ENCODE results near the gene UBE3C.
A peak's percentile ranks its signal among the peaks of the same experiment; 100 is the strongest.
"Not testable (repeated sequence)": the region's sequence is repeated elsewhere in the genome, so short reads cannot be mapped to it uniquely, and the experiment has no call there.

The UBE3C gene

DNA sequence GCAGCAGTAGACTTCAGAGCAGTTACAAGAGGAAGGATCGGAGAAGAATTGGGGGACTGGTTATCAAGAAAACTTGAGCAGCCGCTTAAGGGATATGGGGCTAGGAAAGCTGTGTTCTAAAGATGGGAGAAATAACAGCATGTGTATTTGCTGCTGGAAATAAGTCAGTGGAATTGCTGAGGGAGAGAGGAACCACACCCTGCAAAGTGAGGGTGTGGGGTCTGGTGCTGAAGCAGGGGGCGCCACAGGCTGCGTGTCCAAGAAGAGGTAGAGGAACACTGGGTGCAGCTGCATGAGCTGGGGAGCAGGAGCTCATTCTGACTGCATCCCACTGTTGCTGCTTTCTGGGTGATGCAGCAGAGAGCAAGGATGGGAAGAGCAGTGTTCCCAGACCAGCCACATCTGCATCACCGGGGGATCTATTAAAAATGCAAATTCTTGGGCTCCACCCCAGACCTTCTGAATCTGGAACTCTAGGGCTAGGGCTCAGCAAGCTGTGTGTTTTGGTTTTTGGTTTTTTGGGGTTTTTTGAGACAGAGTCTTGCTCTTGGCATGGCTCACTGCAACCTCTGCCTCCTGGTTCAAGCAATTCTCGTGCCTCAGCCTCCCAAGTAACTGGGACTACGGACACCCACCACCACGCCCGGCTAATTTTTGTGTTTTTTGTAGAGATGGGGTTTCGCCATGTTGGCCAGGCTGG lies 101.0 kb downstream of the UBE3C start:
- no peak for DNase-seq (ENCODE audit: low read depth)

DNA sequence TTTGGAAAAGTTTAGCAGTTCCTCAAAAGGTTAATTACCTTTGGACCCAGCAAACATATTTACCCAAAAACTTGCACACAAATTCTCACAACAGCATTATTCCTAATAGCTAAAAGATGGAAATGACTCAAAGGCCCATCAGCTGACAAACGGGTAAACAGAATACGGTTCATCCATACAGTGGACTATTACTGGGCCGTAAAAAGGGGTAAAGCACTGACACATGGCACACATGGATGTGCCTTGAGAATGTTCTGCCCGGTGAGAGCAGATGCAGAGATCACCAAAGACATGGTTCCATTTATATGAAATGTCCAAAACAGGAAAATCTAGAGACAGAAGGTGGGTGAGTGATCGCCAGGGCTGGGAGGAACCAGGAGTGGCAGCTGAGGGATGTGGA lies 102.9 kb downstream of the UBE3C start:
- DNase-seq (ENCODE audit: low read depth), result no peak

DNA sequence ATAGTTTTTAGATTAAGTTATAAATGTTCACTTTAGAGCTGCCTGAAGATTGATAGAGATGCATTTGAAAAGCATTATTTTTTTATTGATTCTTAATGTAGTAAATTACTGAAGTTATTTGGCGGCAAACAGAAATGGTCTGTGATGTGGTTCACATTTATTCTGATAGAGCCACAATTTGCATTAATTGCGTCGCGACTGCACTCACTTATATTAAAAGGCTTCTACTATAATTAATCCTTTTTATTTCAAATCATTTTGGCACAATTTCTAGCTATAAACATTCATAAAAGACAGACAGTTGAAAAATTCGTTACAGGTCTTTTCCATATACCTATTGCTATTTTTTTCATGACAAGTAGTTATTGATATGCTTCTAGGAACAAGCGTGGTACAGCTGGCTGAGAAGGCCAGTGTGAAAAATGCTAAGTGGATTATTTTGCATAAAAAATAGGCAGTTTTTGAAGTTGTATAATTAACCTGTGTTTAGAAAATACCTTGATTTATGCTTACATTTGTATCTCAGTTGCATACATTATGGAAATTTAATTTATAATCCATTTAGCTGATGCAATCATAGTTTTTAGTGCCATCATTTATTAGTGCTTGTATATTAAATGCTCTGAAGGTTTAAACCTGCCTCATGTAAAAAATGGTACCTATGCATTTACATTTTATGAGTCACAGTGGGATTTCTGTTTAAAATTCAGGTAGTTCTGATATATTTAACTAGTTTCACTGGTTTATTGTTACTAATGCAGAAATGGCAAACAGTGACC lies 106.0 kb downstream of the UBE3C start:
- no peak for DNase-seq (ENCODE audit: low read depth)

DNA sequence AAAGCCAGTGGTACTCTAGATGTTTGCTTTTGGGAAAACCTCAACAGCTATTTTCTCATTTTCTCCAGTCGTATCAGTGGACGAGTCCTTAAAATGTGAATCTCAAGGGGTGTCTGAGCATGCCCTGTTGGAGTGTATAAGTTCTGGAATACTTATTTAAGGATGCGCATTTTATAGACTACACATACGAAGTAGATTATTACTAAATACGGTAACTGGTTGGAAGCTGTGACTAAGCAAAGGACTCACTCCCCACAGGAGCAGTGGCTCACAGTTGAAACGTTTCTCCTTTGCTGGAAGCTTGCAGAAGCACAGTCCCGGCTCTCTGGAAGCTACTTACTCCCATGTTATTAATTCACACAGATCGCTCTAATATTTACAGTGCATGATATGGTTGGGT lies 107.3 kb downstream of the UBE3C start:
- DNase-seq (ENCODE audit: low read depth), result no peak

DNA sequence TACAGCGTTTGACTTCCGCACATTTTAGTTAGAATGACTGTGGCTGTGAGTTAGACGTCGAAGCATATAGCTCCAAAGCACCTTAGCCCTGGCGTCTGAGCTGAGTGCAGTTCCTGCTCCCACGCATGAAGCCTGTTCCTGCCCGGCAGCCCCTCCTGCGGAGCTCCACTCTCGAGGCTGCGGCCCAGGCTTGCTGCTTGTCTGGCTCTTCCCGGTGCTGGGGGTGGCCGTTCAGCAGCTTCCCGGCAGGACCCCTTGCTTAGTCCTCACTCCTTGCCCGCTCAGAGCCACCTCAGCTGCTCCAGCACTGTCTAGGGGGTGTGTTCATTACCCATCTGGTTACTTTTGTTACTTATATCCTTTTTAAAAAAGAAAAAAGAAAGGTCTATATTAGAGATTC lies 109.9 kb downstream of the UBE3C start:
- DNase-seq (ENCODE audit: low read depth), result no peak

DNA sequence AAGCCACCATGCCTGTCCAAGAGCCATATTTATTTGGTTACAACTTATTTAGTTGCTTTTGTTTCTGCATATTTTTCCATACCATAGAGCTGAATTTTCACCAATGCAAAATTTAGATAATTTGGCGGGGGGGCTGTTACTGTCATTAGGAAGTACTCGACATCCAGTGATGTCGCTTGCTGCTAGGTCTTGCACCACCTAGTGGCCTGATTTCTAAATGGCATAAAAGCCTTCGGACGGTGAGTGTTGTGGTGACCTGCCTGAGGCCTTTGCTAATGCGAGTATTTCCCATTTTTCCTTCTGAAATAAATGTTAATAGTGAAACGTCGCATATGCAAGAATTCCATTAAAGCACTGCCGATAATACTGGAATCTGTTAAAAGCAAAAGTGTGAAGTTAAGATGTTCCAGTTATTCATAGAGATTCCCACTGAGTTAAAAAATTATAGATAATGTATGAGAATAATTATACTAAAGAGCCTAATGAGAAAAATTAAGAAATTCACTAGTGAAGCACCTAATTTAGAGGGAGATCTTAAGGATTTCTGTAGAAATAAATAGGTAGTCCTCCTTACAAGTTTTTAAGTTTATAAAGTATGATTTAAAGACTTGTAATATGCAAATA lies 112.0 kb downstream of the UBE3C start:
- DNase-seq (ENCODE audit: low read depth), result peak; percentile 40

DNA sequence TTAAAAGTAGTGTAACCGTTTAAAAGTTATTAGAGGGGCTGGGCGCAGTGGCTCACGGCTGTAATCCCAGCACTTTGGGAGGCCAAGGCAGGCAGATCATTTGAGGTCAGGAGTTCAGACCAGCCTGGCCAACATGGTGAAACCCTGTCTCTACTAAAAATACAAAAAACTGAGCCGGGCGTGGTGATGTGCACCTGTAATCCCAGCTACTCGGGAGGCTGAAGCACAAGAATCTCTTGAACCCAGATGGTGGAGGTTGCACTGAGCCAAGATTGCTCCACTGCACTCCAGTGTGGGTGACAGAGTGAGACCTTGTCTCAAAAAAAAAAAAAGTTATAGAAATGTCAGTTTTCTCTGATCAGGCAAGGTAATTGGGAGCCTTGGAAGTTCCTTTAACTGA lies 113.1 kb downstream of the UBE3C start:
- DNase-seq (ENCODE audit: low read depth), result not testable (repeated sequence)

DNA sequence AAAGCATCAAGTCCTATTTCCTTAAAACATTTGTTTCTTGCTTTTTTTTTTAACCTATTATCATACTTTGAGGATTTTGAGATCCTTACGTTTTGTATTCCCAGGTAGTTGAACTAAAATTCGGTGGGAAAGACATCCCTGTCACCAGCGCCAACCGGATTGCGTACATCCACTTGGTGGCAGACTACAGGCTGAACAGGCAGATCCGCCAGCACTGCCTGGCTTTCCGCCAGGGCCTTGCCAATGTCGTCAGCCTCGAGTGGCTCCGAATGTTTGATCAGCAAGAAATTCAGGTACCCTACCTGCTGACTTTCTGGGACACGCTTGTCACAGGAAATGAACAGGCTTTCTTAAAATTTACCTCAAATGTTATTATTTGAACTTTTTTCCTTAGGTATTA lies 115.1 kb downstream of the UBE3C start:
- no peak for DNase-seq (ENCODE audit: low read depth)

DNA sequence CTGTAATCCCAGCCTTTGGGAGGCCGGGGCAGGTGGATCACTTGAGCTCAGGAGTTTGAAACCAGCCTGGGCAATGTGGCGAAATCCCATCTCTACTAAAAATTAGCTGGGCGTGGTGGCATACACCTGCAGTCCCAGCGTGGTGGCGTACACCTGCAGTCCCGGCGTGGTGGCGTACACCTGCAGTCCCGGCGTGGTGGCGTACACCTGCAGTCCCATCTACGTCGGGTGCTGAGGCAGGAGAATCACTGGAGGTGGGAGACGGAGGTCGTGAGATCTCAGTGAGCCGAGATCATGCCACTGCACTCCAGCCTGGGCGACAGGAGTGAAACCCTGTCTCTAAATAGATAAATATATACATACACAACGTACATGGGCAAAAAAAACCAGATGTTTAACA lies 116.1 kb downstream of the UBE3C start:
- DNase-seq (ENCODE audit: low read depth), result not testable (repeated sequence)

DNA sequence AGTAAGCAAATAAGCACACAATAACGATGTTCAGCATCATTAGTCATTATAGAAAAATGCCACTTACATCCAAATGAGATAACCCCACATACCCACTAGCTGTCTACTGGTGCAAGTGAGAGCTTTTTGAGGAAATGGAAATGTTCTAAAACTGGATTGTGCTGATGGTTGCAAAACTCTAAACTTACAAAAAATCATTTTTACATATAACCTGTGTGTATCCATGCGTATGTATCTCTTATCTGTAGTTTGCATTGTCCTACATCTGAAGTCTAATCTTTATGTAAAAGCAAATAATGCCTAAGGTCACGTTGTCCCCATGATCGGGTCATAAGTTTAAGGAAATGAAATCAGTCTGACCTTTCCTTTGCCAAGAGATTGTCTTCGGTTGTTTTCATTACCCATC lies 116.5 kb downstream of the UBE3C start:
- no peak for DNase-seq (ENCODE audit: low read depth)

DNA sequence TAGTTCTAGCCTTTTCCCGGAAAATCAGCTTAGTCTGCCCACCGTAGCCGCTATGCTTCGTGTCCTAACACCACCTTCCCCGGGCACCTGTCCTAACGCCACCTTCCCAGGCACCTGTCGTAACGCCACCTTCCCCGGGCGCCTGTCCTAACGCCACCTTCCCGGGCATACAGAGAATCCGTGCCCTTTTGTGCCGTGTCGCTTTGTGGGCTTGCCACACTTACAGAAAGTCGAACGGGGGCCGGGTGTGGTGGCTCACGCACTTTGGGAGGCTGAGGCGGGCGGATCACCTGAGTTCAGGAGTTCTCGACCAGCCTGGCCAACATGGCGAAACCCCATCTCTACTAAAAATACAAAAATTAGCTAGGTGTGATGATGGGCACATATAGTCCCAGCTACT lies 124.4 kb downstream of the UBE3C start:
- DNase-seq (ENCODE audit: low read depth), result no peak

DNA sequence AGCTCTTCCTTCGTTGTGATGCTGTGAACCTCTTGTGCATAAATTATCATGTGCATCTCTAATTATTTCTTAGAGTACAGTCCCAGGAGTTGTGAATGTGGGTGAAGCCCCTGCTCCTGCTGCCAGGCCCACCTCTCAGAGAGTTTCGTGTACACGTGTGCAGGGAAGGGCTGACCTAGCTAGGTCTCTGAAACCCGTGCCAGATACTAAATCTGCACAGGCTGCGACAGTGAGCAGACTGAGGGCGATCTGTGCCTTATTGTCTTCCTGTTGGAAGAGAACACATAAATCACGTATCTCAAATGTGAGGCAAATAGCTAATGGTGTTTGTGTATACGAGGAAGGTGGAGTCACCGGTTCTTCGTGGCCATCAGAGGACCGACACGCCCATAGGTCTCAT lies 126.3 kb downstream of the UBE3C start:
- DNase-seq (ENCODE audit: low read depth), result no peak

DNA sequence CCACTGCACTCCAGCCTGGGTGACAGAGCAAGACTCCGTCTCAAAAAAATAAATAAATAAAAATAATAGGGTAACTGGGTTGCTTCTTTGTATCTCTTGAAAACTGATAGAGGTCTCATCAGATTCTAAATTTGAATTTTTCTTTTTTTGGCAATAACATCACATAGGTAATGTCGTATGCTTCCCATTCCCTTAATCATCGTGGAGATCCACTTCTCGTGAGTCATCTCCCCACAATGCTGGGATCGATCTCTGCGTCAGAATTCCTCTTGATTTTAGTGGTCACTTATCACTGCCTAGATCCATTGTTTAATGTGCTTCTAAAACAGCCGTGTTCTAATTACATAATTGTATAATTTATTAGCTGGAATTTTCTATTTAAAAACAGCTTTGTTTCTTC lies 127.5 kb downstream of the UBE3C start:
- DNase-seq (ENCODE audit: low read depth), result no peak

DNA sequence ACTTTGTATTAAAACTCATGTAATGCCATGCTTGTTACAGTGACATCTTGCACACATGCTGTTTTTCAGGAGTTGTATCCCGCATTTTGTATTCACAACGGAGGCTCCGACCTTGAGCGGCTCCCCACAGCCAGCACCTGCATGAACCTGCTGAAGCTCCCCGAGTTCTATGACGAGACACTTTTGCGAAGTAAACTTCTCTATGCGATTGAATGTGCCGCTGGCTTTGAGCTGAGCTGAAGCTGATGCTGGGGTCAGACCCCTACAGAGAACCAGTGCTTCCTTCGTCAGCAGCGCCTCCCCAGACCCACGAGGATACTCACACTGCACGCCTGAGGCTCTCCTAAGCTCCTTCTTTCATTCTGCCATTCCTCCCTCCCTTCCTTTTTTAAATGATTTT lies 128.8 kb downstream of the UBE3C start:
- no peak for DNase-seq (ENCODE audit: low read depth)

DNA sequence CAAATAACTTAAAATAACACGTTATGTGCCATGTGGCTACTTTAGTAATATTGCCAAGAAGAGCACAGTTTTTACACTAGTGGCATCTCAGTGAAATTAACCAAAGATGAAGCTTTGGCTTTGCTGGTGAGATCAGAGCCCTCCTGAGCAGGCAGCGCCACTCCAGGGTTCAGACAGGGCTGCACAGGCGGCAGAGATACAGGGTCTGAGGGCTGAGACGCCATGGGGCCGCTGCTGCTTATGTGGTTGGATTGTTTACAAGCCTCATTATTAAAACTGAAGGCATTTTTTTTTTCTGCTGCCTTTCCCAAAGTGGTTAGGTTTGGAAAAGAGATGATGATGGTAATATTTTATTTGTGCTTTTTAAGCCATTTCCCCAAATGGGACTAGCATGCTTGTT lies 129.2 kb downstream of the UBE3C start:
- DNase-seq (ENCODE audit: low read depth), result no peak

DNA sequence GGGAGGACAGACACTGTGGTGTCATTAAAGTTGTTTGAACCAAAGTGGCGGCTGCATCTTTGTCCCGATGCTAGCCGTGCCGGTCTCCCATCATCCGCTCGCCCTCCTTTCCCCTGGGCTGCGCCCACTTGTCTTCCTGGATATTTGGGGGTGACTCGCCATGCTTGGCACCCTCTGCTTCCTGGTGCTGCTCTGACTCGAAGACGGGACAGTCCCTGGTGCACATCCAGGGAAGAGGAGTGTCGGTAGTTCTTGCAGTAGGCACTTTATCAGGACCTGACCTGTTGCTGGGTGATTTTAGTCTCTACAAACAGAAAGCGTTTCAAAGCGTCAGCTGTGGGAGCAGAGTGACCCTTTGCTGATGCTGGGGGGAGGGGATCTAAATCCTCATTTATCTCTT lies 129.8 kb downstream of the UBE3C start:
- no peak for DNase-seq (ENCODE audit: low read depth)

DNA sequence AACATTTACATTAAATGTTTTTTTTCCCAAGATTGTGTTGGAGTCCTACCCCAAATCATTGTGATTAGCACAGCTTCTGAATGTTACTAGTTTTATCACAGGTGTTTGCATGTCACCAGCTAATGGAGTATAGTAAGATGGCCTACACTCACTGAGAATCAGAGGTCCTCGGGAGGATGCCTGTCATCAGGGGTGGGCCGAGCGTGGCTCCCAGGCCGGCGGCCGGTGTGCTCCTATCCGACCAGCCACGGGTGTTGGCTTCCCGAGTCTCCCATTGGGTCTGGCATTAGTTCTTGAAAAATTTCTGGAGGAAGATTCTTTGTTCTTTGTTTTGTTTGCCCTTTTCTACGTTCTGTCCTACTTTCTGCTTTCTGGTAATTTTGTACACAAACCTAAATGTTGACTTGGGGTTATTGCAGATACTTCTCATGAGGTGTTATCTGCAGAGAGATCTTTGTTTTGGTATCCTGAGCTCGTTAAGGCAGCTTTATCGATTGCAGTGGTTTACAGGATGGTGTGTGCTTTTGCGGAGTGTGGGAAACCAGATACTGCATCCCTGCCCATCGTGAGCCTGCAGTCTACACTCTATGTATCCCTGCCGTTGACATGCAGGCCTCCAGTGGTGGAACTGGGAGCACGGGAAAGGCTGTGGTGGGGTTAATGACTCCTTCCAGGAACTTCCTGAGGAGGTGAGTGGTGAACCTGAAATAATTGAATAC lies 130.8 kb downstream of the UBE3C start:
- DNase-seq (ENCODE audit: low read depth), result no peak

DNA sequence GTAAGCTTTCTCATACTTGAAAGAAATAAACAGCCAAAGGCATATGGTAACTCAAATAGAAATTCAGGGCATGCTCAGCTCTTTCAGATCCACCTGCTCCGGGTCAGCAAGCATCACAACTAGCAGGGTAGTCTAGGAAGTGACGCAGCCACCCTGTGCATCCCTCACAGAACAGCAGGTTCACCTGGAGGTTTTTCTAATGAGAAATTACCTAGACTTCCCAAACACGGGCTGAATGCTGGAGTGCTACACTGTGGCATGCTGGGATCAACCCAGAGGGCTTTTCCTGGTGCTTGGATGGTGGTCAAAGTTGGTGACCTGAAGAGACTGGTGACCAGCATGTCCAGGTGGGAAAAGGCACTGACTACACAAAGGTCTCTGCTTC lies 131.3 kb downstream of the UBE3C start:
- no peak for DNase-seq (ENCODE audit: low read depth)

DNA sequence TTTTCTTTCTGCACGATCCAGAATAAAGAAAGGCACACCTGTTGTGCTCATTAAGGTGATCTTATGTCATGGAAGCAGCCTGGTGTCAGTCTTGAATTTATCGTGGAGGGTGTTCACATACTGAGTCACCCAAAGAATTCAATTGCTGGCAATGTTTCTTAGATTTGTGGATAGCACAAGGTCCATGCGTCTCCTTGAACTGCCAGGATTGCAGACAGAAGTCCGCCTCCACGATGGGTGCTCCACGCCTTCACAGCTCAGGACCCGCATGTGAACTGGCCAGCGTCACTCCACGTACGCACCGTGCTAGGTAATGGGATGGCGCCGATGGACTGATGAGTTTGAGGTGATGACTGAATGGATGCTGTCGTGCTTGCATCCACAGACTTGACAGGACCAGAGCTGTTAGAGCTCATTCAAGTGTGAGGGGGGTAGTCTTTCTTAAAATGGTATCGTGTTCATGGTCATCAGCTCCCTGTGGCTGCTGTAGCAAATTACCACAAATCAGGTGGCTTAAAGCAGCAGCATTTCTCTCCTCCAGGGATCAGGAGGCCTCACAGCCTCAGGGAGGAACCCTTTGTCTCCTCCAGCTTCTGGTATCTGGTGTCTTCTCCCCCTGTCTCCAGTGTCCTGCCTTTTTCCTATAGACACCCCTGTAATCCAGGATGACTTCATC lies 132.7 kb downstream of the UBE3C start:
- DNase-seq (ENCODE audit: low read depth), result no peak

DNA sequence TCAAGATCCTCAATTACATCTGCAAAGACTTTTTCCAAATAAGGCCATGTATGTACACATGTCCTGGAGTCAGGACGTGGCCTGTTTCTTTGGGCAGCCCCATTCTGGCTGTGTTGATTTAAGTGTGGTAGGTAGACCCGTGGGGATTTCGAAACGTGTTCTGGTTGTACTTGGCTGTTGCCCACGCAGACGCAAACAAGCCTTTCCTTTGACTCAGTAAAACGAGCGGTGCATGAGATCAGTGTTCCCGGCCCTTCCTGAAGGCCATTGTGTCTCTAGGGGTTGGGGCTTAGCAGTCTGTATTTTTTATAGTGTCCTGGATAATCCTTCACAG lies 133.2 kb downstream of the UBE3C start:
- no peak for DNase-seq (ENCODE audit: low read depth)

DNA sequence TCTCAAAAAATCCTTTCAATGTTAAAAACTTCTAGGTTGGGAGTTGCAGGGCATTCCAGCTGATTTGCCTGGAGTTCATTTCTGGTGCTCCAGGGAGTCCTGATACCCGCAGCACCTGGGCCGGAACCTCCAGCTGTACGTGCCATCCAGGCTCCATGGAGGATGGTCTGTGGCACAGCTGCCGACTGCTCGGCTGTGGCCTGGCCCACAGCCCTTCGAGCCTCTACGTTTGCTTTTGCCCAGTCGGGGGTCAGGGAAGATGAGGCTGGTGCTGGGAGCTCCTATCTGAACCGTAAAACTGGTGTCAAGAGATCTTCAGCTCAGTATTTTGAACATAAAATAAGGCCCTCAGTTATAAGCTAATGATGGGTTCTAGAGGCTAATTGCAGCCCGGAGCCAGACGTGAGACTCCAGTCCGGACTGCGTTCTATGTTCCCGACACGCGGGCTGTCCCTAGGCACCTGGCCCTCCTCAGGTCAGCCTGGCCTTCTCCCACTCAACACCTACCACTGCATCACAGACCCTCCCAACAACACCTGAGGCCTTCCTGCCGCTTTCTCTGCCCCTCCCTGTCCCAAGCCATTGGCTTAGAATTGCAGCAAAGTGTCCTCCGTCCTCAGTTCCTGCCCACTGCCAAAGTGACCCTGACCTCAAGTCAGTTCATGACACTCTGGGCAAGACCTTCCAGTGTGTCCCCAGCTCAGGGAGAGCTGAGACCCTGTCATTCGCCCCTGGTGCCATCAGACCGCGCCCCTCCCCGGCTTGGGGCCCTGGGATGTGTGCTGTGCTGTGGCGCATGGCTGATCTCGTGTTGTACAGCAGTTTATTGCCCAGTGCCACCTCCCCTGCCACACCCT lies 133.9 kb downstream of the UBE3C start:
- no peak for DNase-seq (ENCODE audit: low read depth)

Measured in CMK (cell line).